Pancreas (tissue), 10 donors: Measurements from ENCODE around the gene TSPEAR. TPM values are rescaled to one million over a fixed set of nuclear protein-coding genes. Genes with fewer than 3 reads are reported as not detected.

Experiments used
- ATAC-seq, 4 donors: fragments of 200-7000 bp; cut with Tn5 transposase; one replicate each; pipeline versions ENCODE4 v1.8.0 to v1.9.1; 2020; ENCODE audit warnings: mild to moderate bottlenecking in 4 of 4, moderate library complexity in 4 of 4
- DNase-seq, 6 donors: peaks; one replicate each; pipeline ENCODE4 v3.0.0-alpha.2; 2020
- FAIRE-seq: peaks from 2 replicates; lab custom pipeline; 2012; peaks lifted over from hg19 to GRCh38; lab: Jason Lieb, UNC
- H3K27ac ChIP-seq, 4 donors: fragments of 200-600 bp; sonication (generic); 1 replicate in 3 of 4; 2 replicates in 1 of 4; pipeline versions ENCODE4 v1.5.0 to v1.8.0; 2020
- H3K27me3 ChIP-seq, 4 donors: fragments of 200-600 bp; one replicate each; pipeline ENCODE4 v1.8.0; 2021
- H3K36me3 ChIP-seq, 3 donors: fragments of 200-600 bp; sonication (generic) in 1 of 3; one replicate each; pipeline versions ENCODE4 v1.5.0 to v1.8.0; 2020 to 2021
- H3K4me1 ChIP-seq, 3 donors: fragments of 200-600 bp; one replicate each; pipeline ENCODE4 v1.8.0; 2021
- H3K4me3 ChIP-seq, 4 donors: fragments of 200-600 bp; sonication (generic) in 2 of 4; one replicate each; pipeline versions ENCODE4 v1.5.0 to v1.8.0; 2020 to 2021
- H3K9me3 ChIP-seq, 4 donors: fragments of 200-600 bp; one replicate each; pipeline ENCODE4 v1.8.0; 2021
- CTCF ChIP-seq, 4 donors: fragments of 200-600 bp; sonication (generic) in 3 of 4; IDR thresholded peaks; one replicate each; pipeline versions ENCODE4 v1.5.0 to v1.8.0; 2021; ENCODE audit warnings: antibody characterized with exemption in 4 of 4
- WGBS, 2 donors: extraction: QIAGEN DNeasy Blood & Tissue Kit; methylation state at CpG; one replicate each; pipeline ENCODE4 v1.1.7; 2013; 5-methylcytosine and 5-hydroxymethylcytosine counted together
- intact Hi-C, 3 donors: fragments of 100-400 bp; cut with DNase I; formaldehyde crosslinking; loops; one replicate each; pipeline versions ENCODE4 v1.11.1 to v1.14.2; 2022
- polyA plus RNA-seq, 2 donors: library from polyadenylated mRNA; stranded (reverse); fragments of 200-250 nt; gene quantifications; one replicate each; pipeline ENCODE4 v1.2.3, GENCODE V29; 2013
- total RNA-seq, 6 donors: library from RNA; stranded (reverse); fragmentation: NEBNext Ultra II Directional in 4 of 6; extraction: Animal tissue kit (Norgen Biotek cat#: 25700) in 4 of 6; gene quantifications; one replicate each; pipeline versions ENCODE4 v1.2.1 to v1.2.4, GENCODE V29; 2021 to 2023
- donor health status: healthy with polysubstance abuse.
- donor health status: DM: no; HTN: no; CAD: no; lungs with moderate emphysema.
- donor health status: DM: no; HTN: no; CAD: no.
- donor health status: control.
- donor health status: control.
- donor health status: Bipolar disorder and iron deficiency.
- donor health status: DM: yes; HTN: yes; CAD: no.
- donor health status: DM: no; HTN: no; CAD: no.
- donor health status: DM: no; HTN: no; CAD: no.
- donor health status: DM: yes; HTN: yes; CAD: no.

Gene TSPEAR
- total and polyA plus RNA-seq, 8 donors: 0.05 to 1.4 (median 0.25) TPM; not detected in 1

- 74 to 84% methylated on average over 15 of the region's 15 CpGs for WGBS, 2 donors
- H3K36me3 ChIP-seq: no peaks in the 10 kb centered on the region
- H3K4me3 ChIP-seq: no peak overlapping the region
- DNase-seq (peak in 1 of 6 donors; percentile 62), FAIRE-seq (no peak), ATAC-seq (peak in 3 of 4 donors; percentile 19 to 46 (median 41))
- no peak for TF ChIP-seq CTCF (IDR thresholded peaks at IDR 0.05)
- intact Hi-C loops: no loop called here
- no peaks in the 10 kb centered on the region for H3K9me3 ChIP-seq
- H3K27ac ChIP-seq: no peak overlapping the region
- no peaks in the 10 kb centered on the region for H3K4me1 ChIP-seq
- no peaks in the 10 kb centered on the region for H3K27me3 ChIP-seq
Measured at GRCh38 chr21:44461464-44462001, 249.8 kb downstream of the TSPEAR start.

GRCh38 chr21:44461005-44461404 is 250.4 kb downstream of the TSPEAR start:
- 94 to 97% methylated on average over 8 of the region's 8 CpGs for WGBS, 2 donors
- no peak for ATAC-seq
- Histone ChIP-seq H3K27me3 (no peaks in the 10 kb centered on the region), H3K36me3 (no peaks in the 10 kb centered on the region), H3K4me3 (no peak overlapping the region), H3K4me1 (peaks cover 0 to 4% (median 0%) of the 10 kb centered on the region in 3 donors), H3K9me3 (no peaks in the 10 kb centered on the region), H3K27ac (no peak overlapping the region)
- intact Hi-C loops: no loop called here
- DNase-seq: peak in 1 of 6 donors; percentile 65
- no peak for FAIRE-seq
- TF ChIP-seq CTCF (IDR thresholded peaks at IDR 0.05): no peak

- no peak overlapping the region for H3K4me3 ChIP-seq
- no peak for ATAC-seq
- H3K36me3 ChIP-seq: no peaks in the 10 kb centered on the region
- intact Hi-C loops: no loop called here
- 88 to 96% methylated on average over 7 to 8 of the region's 8 CpGs for WGBS, 2 donors
- H3K27ac ChIP-seq: no peak overlapping the region
- TF ChIP-seq CTCF (IDR thresholded peaks at IDR 0.05): no peak
- peaks cover 0 to 5% (median 0%) of the 10 kb centered on the region in 3 donors for H3K4me1 ChIP-seq
- no peak for DNase-seq
- no peaks in the 10 kb centered on the region for H3K9me3 ChIP-seq
- no peaks in the 10 kb centered on the region for H3K27me3 ChIP-seq
- no peak for FAIRE-seq
Measured at GRCh38 chr21:44460441-44460755, 251.0 kb downstream of the TSPEAR start.

- TF ChIP-seq CTCF (IDR thresholded peaks at IDR 0.05): no peak
- no peak overlapping the region for H3K27ac ChIP-seq
- intact Hi-C loops: no loop called here
- H3K36me3 ChIP-seq: no peaks in the 10 kb centered on the region
- H3K4me3 ChIP-seq: no peak overlapping the region
- H3K27me3 ChIP-seq: no peaks in the 10 kb centered on the region
- WGBS, 2 donors: 78 to 82% methylated on average over 14 of the region's 14 CpGs
- DNase-seq (no peak), ATAC-seq (no peak), FAIRE-seq (no peak)
- H3K4me1 ChIP-seq: peaks cover 0 to 5% (median 0%) of the 10 kb centered on the region in 3 donors
- H3K9me3 ChIP-seq: no peaks in the 10 kb centered on the region
Measured at GRCh38 chr21:44459712-44460440, 251.5 kb downstream of the TSPEAR start.
